IMR-90 (cell line): ENCODE results near the gene ASTE1. TPM values are rescaled to one million over a fixed set of nuclear protein-coding genes. Genes with fewer than 3 reads are reported as not detected.

Experiments
- ATAC-seq: fragments of 200-7000 bp; cut with Tn5 transposase; 2 replicates; pipeline ENCODE4 v1.9.1; 2020; ENCODE audit warnings: low read depth, mild to moderate bottlenecking, moderate library complexity
- BruUV-seq: library from RNA; stranded (reverse); fragments of 400-500 nt; replicated peaks from 2 replicates; lab custom pipeline; 2021; lab: Mats Ljungman, UMichigan
- CTCF ChIA-PET: fragments of 300-600 bp; formaldehyde crosslinking; extraction: SDS; loops from one replicate; lab custom pipeline; 2021; ENCODE audit warnings: antibody characterized with exemption; lab: Yijun Ruan, JAX
- POLR2A ChIA-PET: fragments of 300-600 bp; sonication (Branson Sonifier 250); formaldehyde crosslinking; loops from one replicate; lab custom pipeline; 2022; ENCODE audit warnings: antibody characterized with exemption; ENCODE audit not compliant: unreplicated experiment; lab: Charles Lee
- DNase-seq: peaks from one replicate; pipeline ENCODE4 v3.0.0; 2013
- H2AFZ ChIP-seq: replicated peaks from 2 replicates; pipeline ENCODE3; 2013; ENCODE audit warnings: low read length, mild to moderate bottlenecking; ENCODE audit not compliant: poor library complexity
- H2AK5ac ChIP-seq: 2 replicates; pipeline ENCODE4 v1.6.1; 2013; ENCODE audit warnings: low read depth, low read length, inconsistent platforms
- H2AK9ac ChIP-seq: replicated peaks from 2 replicates; pipeline ENCODE3; 2013; ENCODE audit warnings: mild to moderate bottlenecking, low read depth, low read length, moderate library complexity; ENCODE audit not compliant: poor library complexity
- H2BK120ac ChIP-seq: 2 replicates; pipeline ENCODE4 v1.6.1; 2013; ENCODE audit warnings: low read depth, low read length, inconsistent platforms
- H2BK15ac ChIP-seq: 3 replicates; pipeline ENCODE4 v1.6.1; 2013; ENCODE audit warnings: low read depth, low read length, inconsistent platforms
- H2BK20ac ChIP-seq: 2 replicates; pipeline ENCODE4 v1.6.1; 2013; ENCODE audit warnings: low read depth, mild to moderate bottlenecking, inconsistent platforms, low read length, moderate library complexity
- H2BK5ac ChIP-seq: 2 replicates; pipeline ENCODE4 v1.6.1; 2013; ENCODE audit warnings: mild to moderate bottlenecking, low read depth, low read length, inconsistent platforms; ENCODE audit not compliant: poor library complexity, severe bottlenecking
- H3K14ac ChIP-seq: replicated peaks from 2 replicates; pipeline ENCODE4 v1.6.1; 2013; ENCODE audit warnings: low read depth, low read length, inconsistent platforms
- H3K18ac ChIP-seq: 2 replicates; pipeline ENCODE4 v1.6.1; 2013; ENCODE audit warnings: low read depth, low read length, control low read depth
- H3K23ac ChIP-seq: 2 replicates; pipeline ENCODE4 v1.6.1; 2013; ENCODE audit warnings: low read depth, low read length, inconsistent platforms
- H3K27ac ChIP-seq: 2 replicates; pipeline ENCODE4 v1.5.1; 2013; ENCODE audit warnings: mild to moderate bottlenecking, control low read depth, low read length; ENCODE audit not compliant: insufficient read depth
- H3K27me3 ChIP-seq: 2 replicates; pipeline ENCODE4 v1.6.1; 2013; ENCODE audit warnings: low read length; ENCODE audit not compliant: control insufficient read depth, insufficient read depth
- H3K36me3 ChIP-seq: 2 replicates; pipeline ENCODE4 v1.6.1; 2013; ENCODE audit warnings: low read length, mixed read lengths; ENCODE audit not compliant: control insufficient read depth, insufficient read depth
- H3K4ac ChIP-seq: 2 replicates; pipeline ENCODE4 v1.6.1; 2013; ENCODE audit warnings: low read depth, low read length, inconsistent platforms
- H3K4me1 ChIP-seq: 2 replicates; pipeline ENCODE4 v1.6.1; 2013; ENCODE audit warnings: low read length, mixed read lengths; ENCODE audit not compliant: control insufficient read depth, insufficient read depth
- H3K4me2 ChIP-seq: 2 replicates; pipeline ENCODE4 v1.6.1; 2013; ENCODE audit warnings: low read depth, mild to moderate bottlenecking, control low read depth, low read length, moderate library complexity
- H3K4me3 ChIP-seq: 2 replicates; pipeline ENCODE4 v1.5.1; 2013; ENCODE audit warnings: low read depth, mild to moderate bottlenecking, control low read depth, low read length, moderate library complexity; ENCODE audit not compliant: insufficient read depth
- H3K56ac ChIP-seq: 2 replicates; pipeline ENCODE4 v1.6.1; 2013; ENCODE audit warnings: low read length, inconsistent platforms; ENCODE audit not compliant: insufficient read depth; ENCODE audit errors: extremely low read depth
- H3K79me1 ChIP-seq, 2 experiments: 2 replicates each; pipeline ENCODE4 v1.6.1; 2013; ENCODE audit warnings: low read length in 2 of 2, inconsistent platforms in 1 of 2, low read depth in 1 of 2
- H3K9ac ChIP-seq: 2 replicates; pipeline ENCODE4 v1.6.1; 2013; ENCODE audit warnings: low read depth, low read length, control low read depth
- H3K9me1 ChIP-seq: 2 replicates; pipeline ENCODE4 v1.6.1; 2013; ENCODE audit warnings: low read length, inconsistent platforms; ENCODE audit not compliant: insufficient read depth
- H3K9me3 ChIP-seq: 2 replicates; pipeline ENCODE4 v1.6.1; 2013; ENCODE audit warnings: low read length; ENCODE audit not compliant: control insufficient read depth, insufficient read depth
- H4K20me1 ChIP-seq: 2 replicates; pipeline ENCODE4 v1.6.1; 2013; ENCODE audit warnings: low read length, inconsistent platforms; ENCODE audit not compliant: insufficient read depth
- H4K5ac ChIP-seq: 2 replicates; pipeline ENCODE4 v1.6.1; 2013; ENCODE audit warnings: mild to moderate bottlenecking, low read depth, low read length, control low read depth
- H4K8ac ChIP-seq, 2 experiments: 2 replicates each; pipeline ENCODE4 v1.6.1; 2013; ENCODE audit warnings: low read depth in 2 of 2, low read length in 2 of 2, control low read depth in 1 of 2, inconsistent platforms in 1 of 2
- H4K91ac ChIP-seq: 2 replicates; pipeline ENCODE4 v1.6.1; 2013; ENCODE audit warnings: low read depth, low read length, inconsistent platforms; ENCODE audit not compliant: insufficient read depth
- BHLHE40 ChIP-seq: fragments of 150-350 bp; IDR thresholded peaks from 2 replicates; pipeline ENCODE4 v1.6.1; 2016; ENCODE audit warnings: mild to moderate bottlenecking, low read depth, low read length
- CEBPB ChIP-seq: IDR thresholded peaks from 2 replicates; pipeline ENCODE4 v1.6.1; 2012; ENCODE audit warnings: low read depth, low read length, improper control_type of control experiment
- CHD1 ChIP-seq: IDR thresholded peaks from 2 replicates; pipeline ENCODE4 v1.6.1; 2012; ENCODE audit warnings: low read depth, low read length, improper control_type of control experiment
- CTCF ChIP-seq: conservative IDR thresholded peaks from 2 replicates; pipeline ENCODE4 v1.5.1; 2012; ENCODE audit warnings: mild to moderate bottlenecking, low read depth, low read length, improper control_type of control experiment
- ELK1 ChIP-seq: fragments of 150-350 bp; IDR thresholded peaks from 2 replicates; pipeline ENCODE4 v1.6.1; 2016; ENCODE audit warnings: low read depth, mild to moderate bottlenecking, low read length, moderate library complexity, borderline replicate concordance
- FOS ChIP-seq: fragments of 150-350 bp; IDR thresholded peaks from 2 replicates; pipeline ENCODE4 v1.6.1; 2016; ENCODE audit warnings: low read depth, low read length
- MAFK ChIP-seq: IDR thresholded peaks from 2 replicates; pipeline ENCODE4 v1.6.1; 2012; ENCODE audit warnings: low read depth, low read length, improper control_type of control experiment
- MAZ ChIP-seq: IDR thresholded peaks from 2 replicates; pipeline ENCODE4 v1.6.1; 2012; ENCODE audit warnings: low read depth, mild to moderate bottlenecking, low read length, improper control_type of control experiment, moderate library complexity, borderline replicate concordance
- MXI1 ChIP-seq: IDR thresholded peaks from 2 replicates; pipeline ENCODE4 v1.6.1; 2012; ENCODE audit warnings: low read depth, mild to moderate bottlenecking, low read length, moderate library complexity, borderline replicate concordance
- NFE2L2 ChIP-seq: fragments of 150-350 bp; IDR thresholded peaks from 2 replicates; pipeline ENCODE4 v1.6.1; 2016; ENCODE audit warnings: low read depth, mild to moderate bottlenecking, low read length
- POLR2A ChIP-seq: IDR thresholded peaks from 2 replicates; pipeline ENCODE4 v1.6.1; 2012; ENCODE audit warnings: mild to moderate bottlenecking, low read depth, low read length
- RAD21 ChIP-seq: IDR thresholded peaks from 2 replicates; pipeline ENCODE4 v1.6.1; 2012; ENCODE audit warnings: low read length, improper control_type of control experiment
- RCOR1 ChIP-seq: IDR thresholded peaks from 2 replicates; pipeline ENCODE4 v1.6.1; 2012; ENCODE audit warnings: mild to moderate bottlenecking, low read length, improper control_type of control experiment; ENCODE audit not compliant: insufficient replicate concordance
- RFX5 ChIP-seq: IDR thresholded peaks from 2 replicates; pipeline ENCODE4 v1.8.0; 2012; ENCODE audit warnings: low read depth, mild to moderate bottlenecking, low read length, moderate library complexity
- SMC3 ChIP-seq: fragments of 150-350 bp; IDR thresholded peaks from 2 replicates; pipeline ENCODE4 v1.6.1; 2016; ENCODE audit warnings: low read depth, mild to moderate bottlenecking, antibody characterized with exemption, low read length, moderate library complexity
- WGBS, 2 experiments: methylation state at CpG; one replicate each; pipeline versions ENCODE4 v1.1.5 to v1.1.7; 2013; ENCODE audit warnings: missing lambda C conversion rate in 2 of 2; ENCODE audit not compliant: insufficient read length in 1 of 2; ENCODE audit errors: extremely low coverage in 2 of 2; 5-methylcytosine and 5-hydroxymethylcytosine counted together
- dilution Hi-C: fragments of 300-500 bp; cut with HindIII; formaldehyde crosslinking; loops from one replicate; pipeline ENCODE4 v1.14.3; 2018; ENCODE audit warnings: low sequenced_read_pairs; ENCODE audit not compliant: unreplicated experiment
- in situ Hi-C: fragments of 300-500 bp; cut with MboI; formaldehyde crosslinking; loops from 3 replicates; pipeline ENCODE4 v1.14.3; 2019; ENCODE audit warnings: low sequenced_read_pairs, inconsistent platforms, mixed read lengths
- intact Hi-C: fragments of 100-400 bp; cut with micrococcal nuclease; formaldehyde crosslinking; loops from 2 replicates; pipeline ENCODE4 v1.10.0; 2022
- polyA plus RNA-seq, 3 experiments: library from polyadenylated mRNA; depleted of rRNA; stranded (reverse); fragments of >200 nt; gene quantifications; 2 replicates each; pipeline ENCODE4 v1.2.3, GENCODE V29; 2012; ENCODE audit warnings: low replicate concordance in 1 of 3
- total RNA-seq: library from RNA; depleted of rRNA; stranded (reverse); fragments of >200 nt; gene quantifications from 2 replicates; pipeline ENCODE4 v1.2.3, GENCODE V29; 2012
- TF ChIP-seq, protein P1 (sequence below): fragments of 150-350 bp; IDR thresholded peaks from 2 replicates; pipeline ENCODE4 v1.6.1; 2017; ENCODE audit warnings: mild to moderate bottlenecking, antibody characterized with exemption, low read length, low read depth

Gene ASTE1
- total and polyA plus RNA-seq, 2 of the 4 experiments (the other 2 are of a cell fraction): 3.2 to 7.5 TPM

DNA sequence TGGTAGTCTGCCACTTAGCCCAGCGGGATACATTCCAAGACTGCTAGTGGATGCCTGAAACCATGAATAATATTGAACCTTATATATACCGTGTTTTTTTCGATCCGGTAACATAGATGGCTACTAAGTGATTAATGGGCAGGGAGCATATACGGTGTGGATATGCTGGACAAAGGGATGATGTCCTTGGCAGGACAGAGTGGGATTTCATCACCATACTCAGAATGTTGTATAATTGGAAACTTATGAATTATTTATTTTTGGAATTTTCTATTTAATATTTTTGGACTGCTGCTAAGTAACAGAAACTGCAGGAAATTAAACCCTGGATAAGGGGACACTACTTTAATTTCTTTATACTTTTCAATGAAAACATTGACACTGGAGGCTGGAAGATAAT, 53.2 kb downstream of the ASTE1 start:
- H2AK9ac ChIP-seq: no peak overlapping the region
- H3K27ac ChIP-seq: no peak overlapping the region
- POLR2A ChIA-PET: no interaction called here
- peaks cover 21% of the 10 kb centered on the region for H3K36me3 ChIP-seq
- H2AK5ac ChIP-seq: no peak overlapping the region
- peaks cover 3% of the 10 kb centered on the region; the same call in 1 of the 2 replicates for H3K4me1 ChIP-seq
- WGBS, 2 experiments: no CpG with 5 or more reads among the region's 5 CpGs
- DNase-seq (no peak), ATAC-seq (no peak)
- H3K4me3 ChIP-seq: no peak overlapping the region
- no TSS peak for BruUV-seq
- H3K56ac ChIP-seq: no peak overlapping the region
- H4K20me1 ChIP-seq: no peaks in the 10 kb centered on the region
- H3K27me3 ChIP-seq: no peaks in the 10 kb centered on the region
- H3K9me1 ChIP-seq: peaks cover 6% of the 10 kb centered on the region; the same call in 1 of the 2 replicates
- H3K14ac ChIP-seq: no peak overlapping the region
- no peak overlapping the region for H3K4ac ChIP-seq
- dilution Hi-C loops (no loop called here), intact Hi-C loops (no loop called here), in situ Hi-C loops (loop anchor here (25.0 kb wide), 1 partner anchor 1464 kb away; no protein-coding TSS in a partner anchor)
- no peak overlapping the region for H2AFZ ChIP-seq
- H3K23ac ChIP-seq: no peak overlapping the region
- no peaks in the 10 kb centered on the region for H3K9me3 ChIP-seq
- H3K18ac ChIP-seq: no peak overlapping the region
- no peak overlapping the region for H2BK120ac ChIP-seq
- peaks cover 3 to 7% of the 10 kb centered on the region in 2 experiments; a peak in 3 of 4 replicates for H3K79me1 ChIP-seq
- H4K91ac ChIP-seq: no peak overlapping the region
- H3K9ac ChIP-seq: no peak overlapping the region
- H2BK5ac ChIP-seq: no peak overlapping the region
- no peak overlapping the region for H2BK15ac ChIP-seq
- TF ChIP-seq, protein P1, sequence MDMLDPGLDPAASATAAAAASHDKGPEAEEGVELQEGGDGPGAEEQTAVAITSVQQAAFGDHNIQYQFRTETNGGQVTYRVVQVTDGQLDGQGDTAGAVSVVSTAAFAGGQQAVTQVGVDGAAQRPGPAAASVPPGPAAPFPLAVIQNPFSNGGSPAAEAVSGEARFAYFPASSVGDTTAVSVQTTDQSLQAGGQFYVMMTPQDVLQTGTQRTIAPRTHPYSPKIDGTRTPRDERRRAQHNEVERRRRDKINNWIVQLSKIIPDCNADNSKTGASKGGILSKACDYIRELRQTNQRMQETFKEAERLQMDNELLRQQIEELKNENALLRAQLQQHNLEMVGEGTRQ: no peak
- TF ChIP-seq ELK1 (no peak), CTCF (no peak), RFX5 (no peak), FOS (no peak), BHLHE40 (no peak), POLR2A (no peak), RCOR1 (no peak), MAZ (no peak), CEBPB (no peak), MXI1 (no peak), NFE2L2 (no peak), SMC3 (no peak), RAD21 (no peak), CHD1 (no peak), MAFK (no peak)
- no peak overlapping the region for H2BK20ac ChIP-seq
- no peak overlapping the region for H3K4me2 ChIP-seq
- H4K8ac ChIP-seq: no peak overlapping the region
- H4K5ac ChIP-seq: no peak overlapping the region
- CTCF ChIA-PET: interaction anchor here (1.2 kb wide), 1 partner anchor 9 kb away, joined by 3 read pairs; no protein-coding TSS in a partner anchor
